ENCODE measurements around the gene ANKRD9. TPM values are rescaled to one million over a fixed set of nuclear protein-coding genes. Genes with fewer than 3 reads are reported as not detected.

Gene ANKRD9
- total and polyA plus RNA-seq, 2 of the 13 experiments (the other 11 are each of a cell fraction or from before 2014, with no cell fraction given) = 10.0 to 15.0 TPM

GRCh38 chr14:102538602-102539543 is 29.3 kb upstream of the ANKRD9 start (continued):
- TF ChIP-seq E2F1 (CRISPR knock-in tag; IDR thresholded peaks at IDR 0.05) (peak; percentile 23; the same call in 1 of the 2 replicates), ZHX2 (IDR thresholded peaks at IDR 0.05; ENCODE audit: low read depth) (peak; percentile 50; the same call in 1 of the 2 replicates), ZHX2 (CRISPR knock-in tag; IDR thresholded peaks at IDR 0.05; ENCODE audit: borderline replicate concordance) (peak; percentile 82), SALL1 (CRISPR knock-in tag; IDR thresholded peaks at IDR 0.05) (peak; percentile 48), ETV5 (CRISPR knock-in tag; IDR thresholded peaks at IDR 0.05; ENCODE audit: borderline replicate concordance) (peak; percentile 71; the same call in 1 of the 2 replicates), ZNF142 (CRISPR knock-in tag; IDR thresholded peaks at IDR 0.05) (peak; percentile 38; the same call in 1 of the 2 replicates), ZSCAN29 (CRISPR knock-in tag; conservative IDR thresholded peaks at IDR 0.05) (peak; percentile 81; the same call in 1 of the 2 replicates), ZHX1 (CRISPR knock-in tag; IDR thresholded peaks at IDR 0.05; ENCODE audit: low read depth) (peak; percentile 54; the same call in 1 of the 2 replicates)
